Transverse colon (tissue), 4 donors: ENCODE results near the gene POC1B. TPM values are rescaled to one million over a fixed set of nuclear protein-coding genes. Genes with fewer than 3 reads are reported as not detected.

Experiments
- DNase-seq: peaks from one replicate; pipeline ENCODE4 v3.0.0-alpha.2; 2019
- H3K27ac ChIP-seq, 4 donors: fragments of 200-600 bp; sonication (generic); 2 replicates each; pipeline ENCODE4 v1.5.1; 2016 to 2018; ENCODE audit warnings: inconsistent platforms in 4 of 4
- H3K27me3 ChIP-seq: fragments of 200-600 bp; sonication (generic); 2 replicates; pipeline ENCODE4 v1.5.1; 2017; ENCODE audit warnings: inconsistent platforms
- H3K36me3 ChIP-seq, 4 donors: fragments of 200-600 bp; sonication (generic); 2 replicates each; pipeline ENCODE4 v1.5.1; 2017 to 2019; ENCODE audit warnings: inconsistent platforms in 4 of 4
- H3K4me1 ChIP-seq, 4 donors: fragments of 200-600 bp; sonication (generic); 2 replicates each; pipeline ENCODE4 v1.5.1; 2017 to 2020; ENCODE audit warnings: inconsistent platforms in 4 of 4
- H3K4me3 ChIP-seq, 4 donors: fragments of 200-600 bp; sonication (generic); 1 replicate in 1 of 4; 2 replicates in 3 of 4; pipeline versions ENCODE4 v1.5.1 to v1.6.1; 2017 to 2019; ENCODE audit warnings: inconsistent platforms in 4 of 4
- H3K9me3 ChIP-seq, 2 donors: fragments of 200-600 bp; sonication (generic); 2 replicates each; pipeline ENCODE4 v1.5.1; 2017 to 2019; ENCODE audit warnings: inconsistent platforms in 2 of 2
- EP300 ChIP-seq: sonication (generic); formaldehyde crosslinking; IDR thresholded peaks from one replicate; pipeline ENCODE4 v1.6.1; 2017; ENCODE audit warnings: antibody characterized with exemption, low read depth
- POLR2A ChIP-seq: fragments of 450-650 bp; IDR thresholded peaks from one replicate; pipeline ENCODE4 v1.6.1; 2016; ENCODE audit warnings: antibody characterized with exemption, mild to moderate bottlenecking, moderate library complexity
- POLR2AphosphoS5 ChIP-seq, 3 donors: sonication (generic); formaldehyde crosslinking; IDR thresholded peaks; one replicate each; pipeline ENCODE4 v1.6.1; 2016; ENCODE audit warnings: antibody characterized with exemption in 3 of 3
- WGBS, 2 donors: methylation state at CpG; one replicate each; pipeline ENCODE4 v1.1.5; 2018; ENCODE audit warnings: low coverage in 1 of 2; 5-methylcytosine and 5-hydroxymethylcytosine counted together
- in situ Hi-C, 4 donors: fragments of 200-750 bp; cut with MboI; loops; one replicate each; pipeline versions ENCODE4 v1.15.0 to v1.15.1; 2017; ENCODE audit warnings: low sequenced_read_pairs in 3 of 4, low pct_ligation_motif_present in 1 of 4, low pct_unique_long_range_greater_than_20kb in 1 of 4
- intact Hi-C: fragments of 100-400 bp; cut with DNase I; formaldehyde crosslinking; loops from one replicate; pipeline ENCODE4 v1.15.1; 2023; ENCODE audit warnings: low total_unique reads
- total RNA-seq, 4 donors: library from RNA; depleted of rRNA; stranded (reverse); fragments of >200 nt; gene quantifications; one replicate each; pipeline ENCODE4 v1.1.0, GENCODE V29; 2016
- TF ChIP-seq, protein P1 (sequence below), 5 experiments: fragments of 200-600 bp in 3 of 5; fragments of 450-650 bp in 2 of 5; sonication (generic) in 3 of 5; IDR thresholded peaks; 1 replicate in 2 of 5; 2 replicates in 3 of 5; pipeline ENCODE4 v1.5.1; 2016 to 2017; ENCODE audit warnings: antibody characterized with exemption in 5 of 5, inconsistent platforms in 3 of 5, mild to moderate bottlenecking in 2 of 5, moderate library complexity in 1 of 5

POC1B gene
- total RNA-seq, 4 donors from 2014 or later: 7.8 to 68.5 (median 33.8) TPM

DNA sequence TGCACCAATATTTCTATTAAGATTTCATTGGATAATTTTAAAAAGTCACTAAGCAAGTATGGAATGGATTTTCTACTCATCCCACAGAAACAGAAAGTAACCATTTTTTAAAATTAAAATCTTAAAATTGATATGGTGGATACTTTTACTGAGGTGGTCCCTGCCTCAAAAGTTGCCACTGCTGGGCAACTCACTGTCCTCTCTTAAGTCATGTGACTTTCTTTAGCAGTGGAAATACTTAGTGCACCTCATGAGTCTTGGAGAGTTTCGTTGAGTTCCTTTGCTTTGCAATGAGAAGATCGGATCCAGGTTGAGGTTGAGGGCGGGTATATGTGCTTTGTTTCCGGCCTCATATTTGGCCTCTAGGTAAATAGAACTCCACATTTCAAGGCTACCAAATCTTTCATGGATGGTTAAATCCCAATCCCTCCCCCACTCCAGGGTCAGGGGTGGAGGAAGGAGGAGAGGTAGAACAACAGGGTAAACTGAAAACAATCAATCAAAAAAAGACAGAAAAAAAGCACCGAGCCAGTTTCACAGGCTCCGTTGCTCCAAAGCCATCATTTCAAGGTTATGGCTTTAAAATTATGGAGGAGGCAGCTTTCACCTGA lies 134.0 kb downstream of the POC1B start:
- Histone ChIP-seq H3K4me1 (peaks cover 0 to 28% (median 15%) of the 10 kb centered on the region in 4 donors), H3K36me3 (no peaks in the 10 kb centered on the region), H3K27me3 (no peaks in the 10 kb centered on the region), H3K4me3 (no peak overlapping the region), H3K9me3 (no peaks in the 10 kb centered on the region), H3K27ac (peak overlapping the region in 2 of 4 donors; percentile 77 to 85)
- WGBS, 2 donors: 91 to 96% methylated on average over 6 of the region's 6 CpGs
- no peak for DNase-seq
- TF ChIP-seq POLR2A (no peak), EP300 (no peak)
- intact Hi-C loops: no loop called here
- in situ Hi-C loops: no loop called here

DNA sequence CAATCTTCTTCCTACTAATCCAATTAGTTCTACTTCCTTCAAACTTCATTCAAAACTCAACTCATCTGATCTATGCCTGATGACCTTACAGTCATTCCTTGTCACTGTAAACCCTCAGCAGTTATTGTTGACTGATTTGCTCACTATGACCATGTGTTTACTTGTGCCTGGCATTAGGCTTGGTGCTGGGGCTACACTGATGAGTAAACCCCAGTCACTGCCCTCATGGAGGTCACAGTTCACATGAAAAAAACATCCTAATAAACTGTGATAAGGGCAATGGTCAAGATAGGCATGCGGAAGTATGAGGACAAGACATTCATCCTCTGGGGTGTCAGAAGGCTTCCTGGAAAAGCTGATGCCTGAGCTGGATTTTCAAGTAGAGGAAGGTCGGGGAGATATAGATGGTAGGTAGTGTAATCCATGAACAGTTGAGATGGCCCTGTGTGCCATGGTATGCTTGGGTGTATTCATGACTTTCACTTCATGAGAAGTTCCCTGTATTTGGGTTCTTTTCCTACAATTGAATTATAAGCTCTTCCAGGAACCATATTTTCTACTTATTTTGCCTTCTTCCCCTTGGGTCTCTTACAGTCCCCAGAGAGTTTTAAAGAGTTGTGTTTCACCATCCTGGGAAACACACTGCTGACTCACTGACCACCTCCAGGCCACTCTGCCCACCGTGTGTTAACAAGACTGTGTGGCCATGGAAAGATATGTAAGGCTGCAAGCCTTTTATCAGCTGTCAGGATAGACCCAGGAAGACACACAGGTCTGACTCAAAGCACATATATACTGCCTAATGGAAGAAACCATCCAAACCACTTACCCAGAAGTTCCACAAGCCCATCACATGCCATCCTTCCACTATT lies 134.8 kb downstream of the POC1B start:
- Histone ChIP-seq H3K36me3 (no peaks in the 10 kb centered on the region), H3K27me3 (no peaks in the 10 kb centered on the region), H3K4me3 (no peak overlapping the region), H3K27ac (peak overlapping the region; percentile 73 to 86 (median 81)), H3K9me3 (no peaks in the 10 kb centered on the region), H3K4me1 (peaks cover 0 to 34% (median 19%) of the 10 kb centered on the region in 4 donors)
- 69 to 70% methylated on average over 2 to 3 of the region's 3 CpGs for WGBS, 2 donors
- intact Hi-C loops: no loop called here
- in situ Hi-C loops: no loop called here
- TF ChIP-seq EP300 (no peak), POLR2AphosphoS5 (IDR thresholded peaks at IDR 0.05) (peak in 1 of 3 donors; percentile 45), POLR2A (no peak)
- peak; percentile 24 for DNase-seq

DNA sequence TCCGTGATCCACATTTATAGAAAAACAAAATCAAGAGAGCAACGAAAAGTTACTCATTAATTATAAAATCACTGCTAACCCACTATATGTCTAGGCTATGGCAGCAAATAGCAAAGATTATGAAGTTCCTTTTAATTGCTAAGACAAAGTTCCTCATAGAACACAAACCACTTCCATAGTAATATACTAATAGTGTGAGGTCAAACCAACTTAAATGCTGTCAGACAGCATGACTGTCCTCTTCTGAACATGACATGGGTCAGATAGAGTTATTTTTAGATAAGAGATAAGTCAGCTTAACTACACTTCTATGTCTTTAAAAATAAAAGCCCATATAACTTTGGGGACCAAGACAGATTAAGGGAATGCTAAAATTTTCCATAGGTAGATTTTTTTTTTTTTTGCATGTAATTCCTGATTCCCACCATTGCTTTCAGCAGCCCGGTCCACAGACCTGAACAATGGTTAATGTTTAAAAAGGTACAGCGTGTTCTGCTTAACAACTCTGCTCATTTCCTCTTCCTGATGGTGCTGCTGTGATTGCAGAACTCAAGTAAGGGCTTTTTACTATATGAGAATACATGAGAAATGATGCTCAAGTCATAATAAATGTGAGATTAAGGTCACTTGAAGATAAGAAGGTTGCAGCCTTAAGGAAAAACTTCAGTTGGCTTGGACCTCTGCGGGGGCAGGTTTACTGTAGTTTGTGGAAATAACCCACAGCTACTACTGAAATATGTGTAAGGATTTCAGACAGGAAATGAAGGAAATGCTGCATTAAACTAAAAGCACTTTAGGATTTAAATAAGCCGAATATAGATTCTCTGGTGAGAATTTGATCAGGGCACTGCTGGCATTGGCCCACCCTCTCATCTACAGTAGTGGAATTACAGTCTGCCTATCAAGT lies 135.8 kb downstream of the POC1B start:
- TF ChIP-seq POLR2AphosphoS5 (IDR thresholded peaks at IDR 0.05) (peak; percentile 25 to 52 (median 48)), POLR2A (no peak), EP300 (no peak)
- TF ChIP-seq, protein P1, sequence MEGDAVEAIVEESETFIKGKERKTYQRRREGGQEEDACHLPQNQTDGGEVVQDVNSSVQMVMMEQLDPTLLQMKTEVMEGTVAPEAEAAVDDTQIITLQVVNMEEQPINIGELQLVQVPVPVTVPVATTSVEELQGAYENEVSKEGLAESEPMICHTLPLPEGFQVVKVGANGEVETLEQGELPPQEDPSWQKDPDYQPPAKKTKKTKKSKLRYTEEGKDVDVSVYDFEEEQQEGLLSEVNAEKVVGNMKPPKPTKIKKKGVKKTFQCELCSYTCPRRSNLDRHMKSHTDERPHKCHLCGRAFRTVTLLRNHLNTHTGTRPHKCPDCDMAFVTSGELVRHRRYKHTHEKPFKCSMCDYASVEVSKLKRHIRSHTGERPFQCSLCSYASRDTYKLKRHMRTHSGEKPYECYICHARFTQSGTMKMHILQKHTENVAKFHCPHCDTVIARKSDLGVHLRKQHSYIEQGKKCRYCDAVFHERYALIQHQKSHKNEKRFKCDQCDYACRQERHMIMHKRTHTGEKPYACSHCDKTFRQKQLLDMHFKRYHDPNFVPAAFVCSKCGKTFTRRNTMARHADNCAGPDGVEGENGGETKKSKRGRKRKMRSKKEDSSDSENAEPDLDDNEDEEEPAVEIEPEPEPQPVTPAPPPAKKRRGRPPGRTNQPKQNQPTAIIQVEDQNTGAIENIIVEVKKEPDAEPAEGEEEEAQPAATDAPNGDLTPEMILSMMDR (IDR thresholded peaks at IDR 0.05): peak in 3 of 5 experiments; percentile 15 to 63 (median 60)
- Histone ChIP-seq H3K36me3 (no peaks in the 10 kb centered on the region), H3K4me3 (no peak overlapping the region), H3K27me3 (no peaks in the 10 kb centered on the region), H3K27ac (peak overlapping the region; percentile 73 to 86 (median 81)), H3K9me3 (no peaks in the 10 kb centered on the region), H3K4me1 (peaks cover 3 to 42% (median 28%) of the 10 kb centered on the region in 4 donors)
- in situ Hi-C loops (no loop called here), intact Hi-C loops (no loop called here)
- 37 to 41% methylated on average over 5 to 6 of the region's 6 CpGs for WGBS, 2 donors
- DNase-seq: peak; percentile 29

DNA sequence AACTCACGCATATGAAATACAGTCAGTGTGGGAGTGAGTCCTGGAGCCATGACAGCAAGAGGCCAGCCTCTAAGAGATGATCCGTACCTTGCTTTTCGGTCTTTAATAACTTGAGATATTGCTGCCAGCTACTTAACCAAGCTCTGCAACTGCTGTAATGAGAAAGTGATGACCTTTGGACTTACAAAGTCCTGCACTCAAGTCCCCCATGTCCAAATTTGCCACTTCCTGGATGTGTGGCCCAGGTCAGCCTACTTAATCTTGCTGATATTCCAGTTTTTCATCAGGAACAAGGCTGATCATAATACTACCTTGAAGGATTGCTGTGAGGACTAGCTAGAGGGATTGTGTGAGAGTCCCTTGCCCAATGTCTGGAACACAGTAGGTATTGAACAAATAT lies 139.7 kb downstream of the POC1B start:
- 74% methylated on average over 3 of the region's 3 CpGs; no CpG with 5 or more reads in 1 of the 2 donors for WGBS, 2 donors
- in situ Hi-C loops: no loop called here
- no peak for TF ChIP-seq POLR2AphosphoS5 (IDR thresholded peaks at IDR 0.05)
- no peak for TF ChIP-seq EP300
- TF ChIP-seq, protein P1 (IDR thresholded peaks at IDR 0.05): no peak
- TF ChIP-seq POLR2A: no peak
- DNase-seq: no peak
- Histone ChIP-seq H3K36me3 (no peaks in the 10 kb centered on the region), H3K4me1 (peaks cover 19 to 75% (median 55%) of the 10 kb centered on the region in 4 donors), H3K27me3 (no peaks in the 10 kb centered on the region), H3K4me3 (no peak overlapping the region), H3K9me3 (no peaks in the 10 kb centered on the region), H3K27ac (peak overlapping the region; percentile 81 to 90 (median 84))
- intact Hi-C loops: no loop called here
